ENCODE results near the gene LRP1B.

LRP1B gene

DNA sequence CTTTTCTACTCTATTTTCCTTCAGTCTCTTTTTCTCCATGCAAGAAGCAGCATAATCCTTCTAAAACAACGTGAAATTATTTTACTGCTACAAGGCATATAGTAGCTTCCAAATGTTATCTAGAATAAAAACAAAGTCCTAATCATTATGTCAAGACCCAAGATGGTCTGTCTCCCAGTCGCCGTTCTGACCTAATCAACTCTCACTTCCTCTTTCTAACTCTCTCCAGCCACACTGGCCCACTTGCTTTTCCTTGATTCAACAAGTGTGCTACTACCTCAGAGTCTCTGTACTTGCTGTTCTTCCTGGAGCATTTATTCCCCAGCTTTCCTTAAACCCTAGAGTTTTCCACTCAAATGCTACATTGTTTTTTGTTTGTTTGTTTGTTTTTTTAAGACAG lies 1491.2 kb downstream of the LRP1B start:
- DNase-seq: no peak

DNA sequence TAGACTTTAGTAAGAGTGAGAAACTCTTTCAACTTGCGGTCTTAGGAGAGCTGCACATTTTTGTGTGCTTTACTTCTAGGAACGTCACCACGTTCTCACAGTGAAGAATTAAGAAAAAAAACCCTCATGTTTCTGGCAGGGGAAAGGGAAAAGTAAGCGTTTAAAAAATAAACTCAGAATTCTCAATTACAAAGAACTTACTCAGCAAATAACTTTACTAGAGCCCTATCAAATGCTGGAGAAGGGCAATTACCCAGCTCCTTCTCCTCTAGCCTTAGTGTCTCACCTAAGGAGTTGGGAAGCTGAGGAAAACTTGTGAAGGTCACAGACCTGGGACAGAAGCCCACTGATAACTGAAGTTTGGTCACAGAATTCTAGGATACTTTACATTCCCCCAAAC lies 1500.3 kb downstream of the LRP1B start:
- no peak for DNase-seq

DNA sequence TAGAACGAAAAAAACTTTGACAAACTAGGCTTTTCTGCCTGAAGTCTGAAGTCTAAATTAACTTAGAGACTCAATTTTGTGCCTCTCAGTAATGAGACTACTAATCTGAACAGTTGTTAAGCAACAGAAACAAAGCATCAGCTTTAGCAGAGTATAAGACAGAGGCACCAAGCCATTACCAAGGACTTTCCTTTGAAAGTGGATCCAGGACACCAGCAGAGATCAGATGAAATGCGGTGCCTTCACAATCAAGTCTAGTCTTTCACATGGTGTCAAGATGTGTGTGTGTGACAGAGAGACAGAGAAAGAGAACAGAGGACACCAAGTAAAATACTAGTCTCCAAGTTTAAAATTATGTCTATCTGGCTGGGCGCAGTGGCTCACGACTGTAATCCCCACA lies 1502.9 kb downstream of the LRP1B start:
- no peak for DNase-seq

DNA sequence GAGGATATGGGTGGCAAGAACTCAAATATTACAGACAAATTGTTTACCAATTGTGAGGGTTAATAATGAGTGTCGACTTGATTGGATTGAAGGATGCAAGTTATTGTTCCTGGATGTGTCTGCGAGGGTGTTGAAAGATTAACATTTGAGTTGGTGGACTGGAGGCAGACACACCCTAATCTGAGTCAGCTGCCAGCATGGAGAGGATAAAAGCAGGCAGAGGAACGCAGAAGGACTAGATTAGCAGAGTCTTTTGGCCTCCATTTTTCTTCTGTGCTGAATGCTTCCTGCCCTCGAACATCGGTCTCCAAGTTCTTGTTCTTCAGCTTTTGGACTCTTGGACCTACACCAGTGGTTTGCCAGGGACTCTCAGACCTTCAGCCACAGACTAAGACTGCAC lies 1503.7 kb downstream of the LRP1B start:
- DNase-seq: no peak

DNA sequence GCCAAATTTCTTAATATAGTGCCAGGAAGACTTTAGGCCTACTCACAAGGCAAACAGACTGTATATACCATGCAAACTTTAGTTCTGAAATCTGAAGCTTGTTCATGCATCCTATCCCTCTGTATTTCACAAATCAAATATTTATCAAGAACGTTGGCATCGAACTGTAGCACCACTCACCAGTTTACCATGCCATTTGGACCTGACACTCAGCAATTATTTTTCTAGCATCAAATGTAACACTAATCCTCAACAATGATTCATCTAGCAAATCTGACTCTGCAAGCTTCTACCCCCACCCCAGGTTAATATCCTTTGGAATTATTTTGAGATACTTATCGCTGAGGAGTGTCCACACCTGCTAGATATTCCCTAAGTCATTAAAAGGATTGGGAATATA lies 1506.6 kb downstream of the LRP1B start:
- no peak for DNase-seq

DNA sequence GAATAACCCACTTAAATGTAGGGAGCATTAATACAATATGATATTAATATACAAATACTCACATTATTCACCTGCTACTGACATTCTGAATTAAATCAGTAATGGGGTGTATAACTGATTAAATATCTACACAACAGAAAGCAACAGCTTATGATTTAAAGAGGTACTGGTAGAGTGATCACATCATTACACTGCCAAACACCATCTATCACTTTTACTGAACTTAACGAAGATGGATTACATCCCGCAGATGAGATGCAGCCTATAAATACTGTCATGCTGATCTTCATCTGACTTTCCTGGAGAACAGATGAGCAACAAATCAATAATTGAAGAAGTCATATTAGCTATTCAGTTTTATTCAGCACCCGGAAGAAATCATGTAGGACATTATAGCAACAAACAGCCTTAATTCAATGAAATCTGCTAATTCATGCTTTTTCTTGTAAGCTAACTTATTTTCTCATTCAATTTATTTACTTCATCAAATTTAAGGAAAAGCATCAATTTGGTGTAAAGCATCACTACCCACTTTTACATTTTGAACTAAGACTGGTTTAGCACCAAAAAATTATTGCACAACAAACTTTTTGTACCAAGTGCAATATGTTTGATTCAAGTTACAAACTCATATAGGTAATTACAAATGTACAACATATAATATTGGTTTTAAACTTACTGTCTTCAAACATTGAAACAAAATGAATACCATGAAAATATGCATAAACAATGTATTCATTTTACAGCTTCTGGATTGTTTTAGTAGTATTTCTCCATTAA lies 1509.0 kb downstream of the LRP1B start:
- DNase-seq: no peak

DNA sequence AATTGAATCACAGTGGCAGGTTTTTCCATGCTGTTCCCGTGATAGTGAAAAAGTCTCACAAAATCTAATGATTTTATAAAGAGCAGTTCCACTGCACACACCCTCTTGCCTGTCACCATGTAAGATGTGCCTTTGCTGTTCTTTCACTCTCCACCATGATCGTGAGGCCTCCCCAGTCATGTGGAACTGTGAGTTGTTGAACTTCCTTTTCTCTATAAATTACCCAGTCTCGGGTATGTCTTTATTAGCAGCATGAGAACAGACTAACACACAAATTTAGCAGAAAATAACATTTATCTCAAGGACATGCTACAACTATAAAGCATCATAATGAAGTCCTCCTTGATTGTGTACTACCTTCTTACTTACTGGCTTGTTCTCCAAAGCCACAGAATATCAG lies 1526.0 kb downstream of the LRP1B start:
- no peak for DNase-seq

DNA sequence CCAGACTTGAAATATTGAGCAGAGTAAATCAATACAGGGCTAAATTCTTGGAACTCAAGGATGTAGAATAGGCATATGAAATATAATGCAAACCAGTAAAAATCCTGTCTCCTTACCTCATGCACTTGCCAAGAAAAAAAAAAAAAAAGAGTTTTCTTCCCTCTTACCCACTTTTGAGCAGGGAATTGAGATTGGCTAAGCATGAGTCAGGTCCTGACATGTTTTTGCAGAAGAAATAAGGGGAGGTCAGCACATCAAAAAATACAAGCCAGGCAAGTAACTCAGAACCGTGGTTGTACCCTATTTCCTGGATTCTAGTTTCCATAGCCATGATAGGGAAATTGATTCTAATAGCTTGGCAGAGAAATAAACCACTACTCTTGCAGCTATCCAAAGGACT lies 1526.7 kb downstream of the LRP1B start:
- DNase-seq: no peak

DNA sequence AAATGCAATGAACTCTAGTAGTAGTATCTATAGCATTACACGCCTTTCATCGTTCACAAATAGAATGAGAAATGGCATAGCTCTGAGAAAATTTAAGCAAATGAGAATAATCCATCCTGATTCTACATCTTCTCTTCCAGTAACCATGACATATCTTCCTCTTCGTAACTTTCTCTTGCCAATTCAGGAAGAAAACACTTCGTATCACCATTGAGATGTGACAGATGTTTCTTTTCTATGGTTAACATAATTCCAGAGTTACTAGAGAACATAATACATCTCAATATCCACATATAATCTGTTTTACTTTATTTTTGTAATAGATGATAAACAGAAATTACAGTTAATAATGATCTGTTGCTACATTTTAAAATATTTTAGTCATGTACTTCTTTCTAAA lies 1527.4 kb downstream of the LRP1B start:
- no peak for DNase-seq

DNA sequence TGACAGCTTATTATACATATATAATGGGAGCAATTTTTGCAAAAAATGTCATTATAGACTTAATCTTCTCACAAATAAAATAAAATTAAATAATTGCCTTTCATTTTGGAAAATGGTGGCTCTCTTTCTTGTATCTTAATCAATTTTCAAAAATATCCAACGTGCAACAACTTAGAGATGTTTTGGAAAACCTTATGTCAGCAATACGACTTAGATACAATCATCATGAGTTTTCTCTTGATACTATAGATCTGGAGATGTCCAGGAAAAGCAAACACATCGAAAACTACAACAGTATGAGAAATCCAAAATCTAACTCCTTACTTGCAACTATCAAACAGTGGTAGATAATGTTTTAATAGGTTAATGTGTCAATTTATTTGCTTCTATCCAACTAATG lies 1529.0 kb downstream of the LRP1B start:
- no peak for DNase-seq

DNA sequence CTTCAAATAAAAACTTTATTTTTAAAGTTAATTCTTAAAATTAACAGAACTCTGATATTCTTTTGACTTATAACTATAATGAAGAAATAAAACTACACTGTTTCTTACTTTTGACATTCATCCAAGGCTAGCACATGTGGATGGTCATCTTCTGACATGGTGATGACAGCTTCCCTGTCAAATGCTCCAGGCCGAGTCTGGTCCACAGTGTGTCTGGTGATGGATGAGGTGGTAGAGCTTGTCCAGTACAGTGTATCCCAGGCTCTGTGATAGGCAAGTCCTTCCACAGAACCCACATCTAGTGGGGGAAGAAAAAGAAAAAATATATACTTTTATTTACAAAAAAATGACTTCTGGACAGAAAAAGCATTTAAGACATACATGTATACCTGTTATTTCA lies 1529.5 kb downstream of the LRP1B start:
- no peak for DNase-seq

DNA sequence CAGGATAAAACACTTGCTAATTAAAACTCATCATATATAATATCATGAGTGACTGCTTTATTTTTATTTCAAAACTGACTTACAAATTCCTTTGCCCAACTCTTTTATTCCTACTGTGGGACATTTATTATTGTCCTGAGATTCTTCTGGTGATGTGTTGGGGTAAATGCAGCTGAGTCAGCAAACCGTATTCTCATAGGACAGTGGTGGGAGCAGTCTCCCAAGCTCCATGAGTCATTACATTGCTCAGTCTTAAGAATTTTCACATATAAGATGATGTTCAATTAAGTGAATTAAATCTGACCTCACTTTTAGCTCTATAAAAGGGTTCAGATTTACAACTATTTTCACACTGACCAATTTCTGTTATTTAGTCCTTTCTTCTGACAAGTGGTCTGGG lies 1530.7 kb downstream of the LRP1B start:
- DNase-seq: no peak

DNA sequence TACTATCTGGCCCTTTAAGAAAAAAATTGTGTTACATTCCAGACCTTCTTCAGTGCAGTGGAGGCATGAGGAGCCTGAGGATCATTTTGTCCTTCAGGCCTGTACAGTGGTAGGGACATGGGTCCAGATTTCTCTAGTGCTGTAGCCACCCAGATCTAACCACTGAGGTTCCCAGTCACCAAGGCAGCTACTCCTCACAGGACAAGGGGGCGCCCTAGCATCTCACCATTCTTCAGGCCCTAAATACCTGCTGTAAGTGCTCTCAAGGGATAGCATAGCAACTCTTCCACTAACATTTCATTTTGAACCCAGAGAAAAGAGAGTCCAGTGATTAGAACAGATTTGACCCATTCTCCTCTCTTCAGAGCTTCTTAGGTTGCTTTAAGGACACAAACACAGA lies 1533.0 kb downstream of the LRP1B start:
- no peak for DNase-seq

DNA sequence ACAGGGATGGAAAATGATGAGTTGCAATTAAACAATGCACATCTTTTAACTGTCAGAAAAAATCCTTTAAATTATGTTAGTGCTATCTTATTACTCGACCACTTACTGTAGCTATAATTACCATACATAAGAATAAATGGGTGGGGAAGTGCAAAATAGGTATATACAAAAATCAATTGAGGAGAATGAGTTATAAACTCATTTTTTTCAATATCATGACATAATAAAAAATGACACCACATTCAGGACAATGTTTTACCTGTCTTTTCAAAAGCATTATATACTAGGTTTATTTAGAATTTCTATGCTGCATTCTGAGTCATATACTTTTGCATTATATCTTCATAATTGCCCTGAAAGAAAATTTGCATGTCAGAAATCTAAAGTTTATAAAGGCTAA lies 1533.6 kb downstream of the LRP1B start:
- DNase-seq: no peak

DNA sequence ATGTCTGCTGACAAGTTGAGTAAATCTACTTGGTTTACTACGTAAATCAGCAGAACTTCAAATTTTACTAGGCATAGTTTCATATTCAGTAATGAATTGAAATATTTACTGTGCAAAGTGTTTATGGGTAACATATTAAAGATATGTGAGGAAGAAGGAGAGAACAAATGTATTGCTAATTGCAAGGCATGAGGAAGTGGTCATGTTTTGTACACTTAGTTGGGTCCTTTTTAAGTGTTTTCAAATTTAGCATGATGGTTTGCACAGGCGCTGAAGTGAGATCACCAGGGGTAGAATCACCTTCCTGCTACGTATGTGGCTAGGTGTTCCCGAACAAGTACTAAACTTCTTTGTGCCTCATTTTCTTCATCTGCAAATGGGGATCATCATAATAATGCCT lies 1534.4 kb downstream of the LRP1B start:
- no peak for DNase-seq

DNA sequence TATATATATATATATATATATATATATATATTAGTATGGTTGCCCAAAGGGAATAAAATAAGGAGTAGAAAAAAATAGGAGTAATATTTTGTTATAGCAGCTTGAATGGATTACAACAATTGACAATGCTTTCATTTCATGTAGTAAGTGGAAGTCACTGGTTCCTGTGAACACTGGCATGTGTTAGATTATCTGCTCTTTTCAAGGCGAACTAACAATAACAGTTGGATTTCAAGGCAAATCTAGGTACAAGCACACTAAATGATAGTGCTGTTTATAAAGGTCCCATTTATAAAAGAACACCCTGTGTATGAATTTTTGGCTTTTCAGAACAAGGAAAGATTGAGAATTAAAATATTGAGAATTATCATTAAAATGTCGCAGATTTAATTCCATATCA lies 1535.7 kb downstream of the LRP1B start:
- DNase-seq: no peak

DNA sequence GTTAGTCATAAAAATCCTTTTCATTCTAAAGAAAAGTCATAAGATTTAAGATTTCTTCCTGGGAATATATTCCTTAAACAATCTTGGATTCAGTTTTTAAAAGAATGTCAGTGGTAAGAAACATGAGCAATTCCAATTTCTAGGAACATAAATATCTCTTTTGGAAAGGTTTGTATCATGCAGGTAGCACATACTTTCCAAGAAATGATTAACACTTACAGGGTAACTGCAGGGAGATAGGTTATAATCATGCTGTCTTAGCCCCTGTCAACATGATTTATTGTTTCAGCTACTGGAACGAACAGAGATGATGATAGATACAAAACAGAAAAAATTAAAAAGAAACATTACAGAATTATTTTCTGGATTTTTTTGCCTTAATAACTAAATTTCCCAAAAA lies 1537.7 kb downstream of the LRP1B start:
- DNase-seq: no peak

DNA sequence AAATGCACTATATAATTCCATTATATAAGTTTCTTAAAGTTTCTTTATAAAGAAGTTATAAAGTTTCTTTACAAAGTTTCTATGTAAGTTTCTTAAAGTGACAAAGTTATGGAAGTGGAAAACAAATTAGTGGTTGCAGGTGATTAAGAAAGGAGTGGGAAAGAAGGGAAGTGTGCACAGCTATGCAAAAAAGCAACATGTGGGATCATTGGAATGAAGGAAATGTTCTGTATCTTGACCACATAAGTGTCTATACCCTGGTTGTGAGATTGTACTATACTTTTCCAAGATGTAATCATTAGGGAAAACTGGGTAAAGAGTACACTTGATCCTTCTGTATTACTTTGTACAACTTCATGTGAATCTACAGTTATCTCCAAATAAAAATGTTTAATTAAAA lies 1541.1 kb downstream of the LRP1B start:
- DNase-seq: no peak

DNA sequence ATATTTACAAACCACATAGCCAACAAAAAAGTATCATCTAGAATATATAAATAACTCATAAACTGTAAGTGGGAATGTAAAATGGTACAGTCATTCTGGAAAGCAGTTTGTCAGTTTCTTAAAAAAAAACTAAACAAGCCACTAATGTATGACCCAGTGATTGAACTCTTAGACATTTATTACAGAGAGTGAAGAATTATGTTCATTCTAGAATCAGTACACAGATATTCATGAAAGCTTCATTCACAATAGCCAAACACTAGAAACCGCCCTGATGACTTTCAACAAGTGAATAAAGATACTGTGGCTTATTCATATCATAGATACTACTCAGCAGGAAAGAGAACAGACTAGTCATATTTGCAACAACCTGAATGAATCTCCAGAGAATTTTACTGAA lies 1541.5 kb downstream of the LRP1B start:
- no peak for DNase-seq

DNA sequence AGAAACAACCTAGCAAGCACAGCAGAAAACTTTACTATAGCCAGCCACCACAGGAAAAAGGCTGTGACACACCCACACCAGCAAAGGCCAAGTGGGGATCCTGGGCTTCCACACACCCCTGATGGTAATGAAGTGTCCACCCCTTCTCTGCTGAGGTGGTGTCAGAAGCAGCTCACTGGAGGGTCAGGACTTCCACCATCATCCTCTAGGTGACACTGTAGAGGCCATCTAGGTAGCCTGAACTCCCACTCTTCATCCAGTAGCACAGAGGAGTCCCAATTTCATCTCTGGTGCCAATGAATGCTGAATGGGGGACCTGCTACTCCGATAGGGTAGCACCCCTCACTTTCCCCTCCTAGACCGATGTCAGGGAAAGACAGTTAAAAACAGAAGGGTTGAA lies 1544.4 kb downstream of the LRP1B start:
- no peak for DNase-seq

DNA sequence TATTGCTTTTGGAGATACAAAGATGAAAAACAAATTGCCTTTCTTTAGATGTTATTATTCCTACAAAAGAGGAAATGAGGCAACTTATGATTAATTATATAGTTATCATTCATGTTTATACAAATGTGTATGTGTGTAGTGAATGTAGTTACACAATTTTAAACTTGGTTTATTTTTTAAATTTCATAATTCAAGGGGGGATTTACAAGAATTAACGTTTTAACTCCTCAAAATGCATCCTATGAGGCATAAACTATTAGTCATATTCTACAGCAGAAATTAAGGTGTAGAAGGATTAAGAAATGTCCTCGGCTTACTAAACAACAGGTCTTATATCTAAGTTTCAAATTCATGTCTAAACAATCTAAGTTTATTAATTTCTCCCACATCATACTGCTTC lies 1545.8 kb downstream of the LRP1B start:
- no peak for DNase-seq

DNA sequence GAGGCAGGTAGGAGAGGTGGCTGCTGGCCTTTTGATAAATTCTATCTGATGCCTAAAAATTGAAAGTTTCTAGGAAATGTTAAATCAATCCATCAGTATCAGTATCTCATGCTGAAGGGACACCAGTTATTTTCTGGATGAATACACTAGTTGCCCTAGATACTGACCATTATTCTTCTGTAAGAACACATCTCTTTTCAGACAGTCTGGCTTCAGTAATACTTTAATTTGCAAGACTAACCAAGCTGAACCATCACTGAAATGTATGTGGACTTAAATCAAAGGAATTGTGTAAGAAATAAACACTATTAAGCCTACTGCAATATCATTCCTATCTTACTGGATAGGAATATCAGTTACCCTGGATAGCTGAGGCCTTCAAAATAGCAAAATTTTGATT lies 1546.3 kb downstream of the LRP1B start:
- no peak for DNase-seq

DNA sequence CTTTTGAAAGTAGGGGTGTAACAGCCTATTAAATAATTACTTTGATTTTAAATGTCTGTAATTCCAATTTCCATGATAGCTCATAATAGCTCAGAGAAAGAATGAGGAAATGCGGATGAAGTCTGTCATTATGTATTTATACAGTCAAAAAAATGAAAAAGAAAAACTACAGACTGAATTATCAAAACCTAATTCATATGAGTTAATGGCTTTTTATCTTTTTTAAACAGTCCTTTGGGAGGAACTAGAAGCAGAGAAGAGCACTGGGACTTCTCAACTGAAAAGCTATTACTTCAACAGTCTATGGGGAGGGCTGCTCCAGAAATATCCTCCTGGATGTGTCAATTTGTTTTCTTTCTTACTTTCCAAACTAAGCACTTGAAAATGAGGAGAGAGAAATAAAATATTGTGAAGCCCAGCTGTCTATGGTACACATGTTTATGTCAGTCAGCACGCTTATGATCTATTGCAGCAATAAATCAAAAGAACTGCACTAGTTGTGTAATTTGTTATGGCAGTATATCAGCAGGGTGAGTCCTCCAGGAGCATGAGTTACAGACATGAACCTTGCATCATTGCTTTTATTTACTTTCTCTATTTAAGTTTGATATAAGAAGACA lies 1550.2 kb downstream of the LRP1B start:
- DNase-seq: no peak

DNA sequence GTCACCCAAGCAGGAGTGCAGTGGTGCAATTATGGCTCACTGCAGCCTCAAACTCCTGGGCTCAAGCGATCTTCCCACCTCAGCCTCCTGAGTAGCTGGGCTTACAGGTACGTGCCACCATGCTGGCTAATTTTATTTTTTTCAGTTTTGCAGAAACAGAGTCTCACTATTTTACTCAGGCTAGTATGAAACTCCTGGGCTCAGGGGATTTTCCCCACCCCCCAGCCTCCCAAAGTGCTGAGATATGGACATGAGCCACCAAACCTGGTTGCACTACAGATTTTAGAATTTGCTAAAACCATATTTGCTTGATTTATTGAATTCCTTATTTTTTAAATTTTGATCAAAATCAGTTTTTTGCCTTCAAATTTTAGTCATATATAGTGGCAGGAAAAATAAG lies 1553.4 kb downstream of the LRP1B start:
- no peak for DNase-seq

DNA sequence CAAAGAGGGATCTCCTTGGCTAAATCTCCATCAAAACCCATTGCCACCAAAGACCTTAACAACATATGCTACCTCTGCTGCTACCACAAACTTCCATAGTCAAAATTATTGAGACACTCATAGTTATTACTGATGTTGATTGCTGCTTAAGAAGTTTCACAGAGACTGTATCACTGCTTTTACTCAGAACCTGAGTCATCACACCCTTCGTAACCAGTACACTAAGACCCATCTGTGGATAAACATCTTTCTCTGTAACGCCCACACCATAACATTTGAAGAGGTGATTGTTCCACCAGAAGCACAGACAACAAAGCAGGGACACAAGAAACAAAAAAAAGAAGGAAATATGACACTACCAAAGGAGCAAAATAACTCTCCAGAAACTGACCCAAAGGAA lies 1563.1 kb downstream of the LRP1B start:
- DNase-seq: no peak
